22Rv1 (cell line): Measurements from ENCODE around the gene SRGAP1.

ENCODE experiments used
- H3K27ac ChIP-seq: fragments of 450-650 bp; 2 replicates; pipeline ENCODE4 v1.5.1; 2017
- ZFX ChIP-seq: fragments of 450-650 bp; IDR thresholded peaks from 2 replicates; pipeline ENCODE4 v1.6.1; 2017; ENCODE audit warnings: antibody characterized with exemption, borderline replicate concordance
- TF ChIP-seq, protein P1 (sequence below): fragments of 450-650 bp; IDR thresholded peaks from 2 replicates; pipeline ENCODE4 v1.5.1; 2017; ENCODE audit warnings: mild to moderate bottlenecking

The SRGAP1 gene

DNA sequence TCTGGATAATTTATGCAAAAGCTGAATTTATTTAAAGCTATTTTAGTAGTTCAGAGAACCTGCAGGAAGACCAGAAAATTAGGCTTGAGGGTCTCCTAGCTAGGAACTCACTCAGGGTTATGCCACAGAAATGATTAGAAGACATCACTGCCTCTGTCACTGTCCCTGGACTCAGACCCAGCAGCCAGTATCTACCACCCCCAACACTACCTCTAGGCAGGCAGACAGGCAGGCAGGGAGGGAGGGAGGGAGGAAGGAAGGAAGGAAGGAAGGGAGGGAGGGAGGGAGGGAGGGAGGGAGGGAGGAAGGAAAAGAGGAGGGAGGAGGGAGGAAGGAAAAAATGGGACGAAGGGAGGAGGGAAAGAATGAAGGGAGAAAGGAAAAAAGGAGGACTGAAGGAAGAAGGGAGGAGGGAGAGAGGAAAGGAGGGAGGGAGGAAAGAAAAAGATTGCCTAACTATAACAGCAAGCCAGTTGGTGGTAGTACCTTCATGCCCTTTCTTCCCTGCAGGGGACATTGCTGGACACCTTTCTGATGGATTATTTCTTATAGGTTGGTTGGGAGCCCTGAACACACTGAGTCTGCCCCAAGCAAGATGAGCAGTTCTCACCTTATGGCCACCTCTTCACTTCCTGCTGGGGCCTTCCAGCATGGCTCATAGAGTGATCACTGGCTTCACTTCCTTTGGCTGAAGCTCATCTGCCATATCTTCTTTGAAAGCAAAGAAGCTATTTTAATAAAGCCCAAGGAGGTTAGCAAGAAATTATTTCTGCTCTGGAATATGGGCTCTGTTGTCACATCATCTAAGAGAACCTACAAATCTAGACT, 327.9 kb downstream of the SRGAP1 start:
- TF ChIP-seq, protein P1, sequence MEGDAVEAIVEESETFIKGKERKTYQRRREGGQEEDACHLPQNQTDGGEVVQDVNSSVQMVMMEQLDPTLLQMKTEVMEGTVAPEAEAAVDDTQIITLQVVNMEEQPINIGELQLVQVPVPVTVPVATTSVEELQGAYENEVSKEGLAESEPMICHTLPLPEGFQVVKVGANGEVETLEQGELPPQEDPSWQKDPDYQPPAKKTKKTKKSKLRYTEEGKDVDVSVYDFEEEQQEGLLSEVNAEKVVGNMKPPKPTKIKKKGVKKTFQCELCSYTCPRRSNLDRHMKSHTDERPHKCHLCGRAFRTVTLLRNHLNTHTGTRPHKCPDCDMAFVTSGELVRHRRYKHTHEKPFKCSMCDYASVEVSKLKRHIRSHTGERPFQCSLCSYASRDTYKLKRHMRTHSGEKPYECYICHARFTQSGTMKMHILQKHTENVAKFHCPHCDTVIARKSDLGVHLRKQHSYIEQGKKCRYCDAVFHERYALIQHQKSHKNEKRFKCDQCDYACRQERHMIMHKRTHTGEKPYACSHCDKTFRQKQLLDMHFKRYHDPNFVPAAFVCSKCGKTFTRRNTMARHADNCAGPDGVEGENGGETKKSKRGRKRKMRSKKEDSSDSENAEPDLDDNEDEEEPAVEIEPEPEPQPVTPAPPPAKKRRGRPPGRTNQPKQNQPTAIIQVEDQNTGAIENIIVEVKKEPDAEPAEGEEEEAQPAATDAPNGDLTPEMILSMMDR: no peak
- no peak for TF ChIP-seq ZFX
- H3K27ac ChIP-seq: no peak overlapping the region

DNA sequence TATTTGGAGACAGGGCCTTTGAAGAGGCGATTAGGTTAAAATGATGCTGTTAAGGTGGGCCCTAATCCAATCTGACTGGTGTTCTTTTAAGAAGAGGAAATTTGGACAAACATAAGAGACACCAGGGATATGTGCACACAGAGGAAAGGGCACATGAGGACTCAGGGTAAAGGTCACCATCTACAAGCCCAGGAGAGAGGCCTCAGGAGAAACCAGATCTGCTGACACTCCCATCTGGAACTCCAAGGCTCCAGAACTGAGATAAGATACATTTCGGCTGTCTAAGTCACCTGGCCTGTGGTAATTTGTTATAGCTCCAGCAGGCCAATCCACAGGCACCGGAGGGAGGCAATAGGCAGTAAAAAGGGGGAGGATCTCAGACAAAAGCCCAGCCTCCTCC, 329.0 kb downstream of the SRGAP1 start:
- no peak overlapping the region for H3K27ac ChIP-seq

DNA sequence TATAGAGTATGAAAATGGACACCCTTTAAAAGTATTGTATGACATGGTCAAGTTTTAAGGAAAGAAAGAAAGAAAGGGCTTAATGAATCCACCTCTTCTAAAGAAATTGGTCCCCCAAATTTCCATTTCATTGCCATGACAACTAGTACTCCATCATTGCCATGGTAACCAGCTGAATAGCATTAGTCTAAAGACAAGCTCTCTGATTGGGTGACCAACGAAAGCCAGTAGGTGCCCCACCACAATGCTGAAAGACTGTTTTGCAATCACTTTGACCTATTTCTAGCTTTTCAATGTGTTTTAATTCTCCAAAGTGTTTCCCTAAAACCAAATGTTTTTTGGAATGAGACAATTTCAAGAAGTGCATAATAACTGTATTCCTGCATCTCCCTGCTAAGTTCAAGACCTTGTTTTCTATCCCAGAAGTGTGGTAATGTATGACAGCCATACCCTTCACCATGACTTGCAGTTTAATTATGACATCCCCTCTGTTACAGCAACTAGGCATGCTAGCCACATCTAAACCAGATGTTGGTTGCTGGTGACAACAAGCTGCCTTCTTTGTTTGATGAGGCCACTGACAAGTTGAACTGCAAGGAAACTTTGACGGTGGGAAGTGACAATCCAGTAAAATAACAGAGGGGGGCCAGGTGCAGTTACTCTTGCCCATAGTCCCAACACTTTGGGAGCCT, 330.9 kb downstream of the SRGAP1 start:
- TF ChIP-seq ZFX: no peak
- TF ChIP-seq, protein P1: no peak
- H3K27ac ChIP-seq: no peak overlapping the region

More for the DNA sequence above, 329.0 kb downstream of the SRGAP1 start:
- no peak for TF ChIP-seq ZFX
- TF ChIP-seq, protein P1: no peak

DNA sequence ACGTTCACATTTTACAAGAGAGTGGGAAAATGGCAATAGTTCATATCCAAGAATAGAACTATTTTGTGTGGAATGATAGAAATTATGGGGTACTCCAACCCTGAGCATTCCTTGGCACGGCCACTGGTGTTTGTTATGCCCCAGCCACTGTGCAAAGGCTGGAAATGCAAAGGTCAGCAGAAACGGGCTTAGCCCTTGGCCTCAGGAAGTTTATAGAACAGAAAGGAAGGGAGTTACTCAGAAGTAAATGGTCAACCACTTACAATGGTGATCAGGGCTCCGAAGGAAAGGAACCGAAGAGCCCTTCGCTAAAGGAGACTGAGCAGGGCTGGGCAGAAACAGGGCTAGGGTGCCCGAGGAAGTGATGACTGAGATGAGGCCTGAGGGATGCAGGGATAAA, 332.5 kb downstream of the SRGAP1 start:
- TF ChIP-seq ZFX: no peak
- TF ChIP-seq, protein P1: no peak
- no peak overlapping the region for H3K27ac ChIP-seq

DNA sequence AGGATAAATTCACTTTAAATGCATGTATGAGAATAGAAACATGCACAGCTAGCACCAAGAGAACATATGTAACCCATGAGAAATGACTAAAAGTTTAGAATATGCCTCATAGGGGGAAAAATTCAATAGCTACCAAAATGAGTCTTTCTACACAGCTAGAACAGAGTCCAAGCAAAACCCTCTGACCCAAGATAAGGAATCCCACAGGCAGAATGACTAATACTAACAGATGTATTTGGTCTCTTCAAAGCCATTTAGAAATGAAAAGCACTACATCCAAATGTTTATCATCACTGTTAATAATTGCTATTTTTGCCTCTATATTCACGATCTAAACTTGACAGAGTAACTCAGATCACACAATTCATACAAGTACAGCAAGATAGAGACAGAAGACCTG, 333.6 kb downstream of the SRGAP1 start:
- no peak for TF ChIP-seq ZFX
- TF ChIP-seq, protein P1: no peak
- H3K27ac ChIP-seq: no peak overlapping the region

DNA sequence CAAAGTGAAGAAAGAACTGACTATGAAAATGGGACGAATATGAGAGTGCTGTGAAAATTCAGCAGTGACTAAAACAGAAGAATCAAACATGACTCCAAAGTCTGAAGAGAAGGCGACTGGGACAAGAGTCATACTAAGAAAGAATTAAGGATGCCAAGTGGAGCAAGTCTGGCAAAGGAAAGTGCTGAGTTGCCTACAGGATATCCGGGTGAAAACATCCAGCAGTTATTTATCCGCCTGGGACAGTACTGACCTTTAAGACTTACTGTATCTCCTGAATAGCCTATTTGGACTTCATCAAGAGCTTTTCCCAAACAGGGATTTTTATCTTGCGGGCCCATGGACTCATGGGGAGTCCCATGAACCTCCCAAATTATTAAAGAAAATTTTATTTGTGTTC, 336.5 kb downstream of the SRGAP1 start:
- no peak overlapping the region; the same call in 1 of the 2 replicates for H3K27ac ChIP-seq
- no peak for TF ChIP-seq ZFX
- TF ChIP-seq, protein P1: no peak
